HG03196 (cell line): ENCODE results near the gene LINC01488.

Experiments
- ATAC-seq: cut with Tn5 transposase; IDR thresholded peaks from one replicate; pipeline ENCODE4 v1.9.1; 2021; ENCODE audit not compliant: unreplicated experiment

Gene LINC01488

GRCh38 chr11:69541501-69542313 lies 60.2 kb downstream of the LINC01488 start:
- ATAC-seq, result no peak

DNA sequence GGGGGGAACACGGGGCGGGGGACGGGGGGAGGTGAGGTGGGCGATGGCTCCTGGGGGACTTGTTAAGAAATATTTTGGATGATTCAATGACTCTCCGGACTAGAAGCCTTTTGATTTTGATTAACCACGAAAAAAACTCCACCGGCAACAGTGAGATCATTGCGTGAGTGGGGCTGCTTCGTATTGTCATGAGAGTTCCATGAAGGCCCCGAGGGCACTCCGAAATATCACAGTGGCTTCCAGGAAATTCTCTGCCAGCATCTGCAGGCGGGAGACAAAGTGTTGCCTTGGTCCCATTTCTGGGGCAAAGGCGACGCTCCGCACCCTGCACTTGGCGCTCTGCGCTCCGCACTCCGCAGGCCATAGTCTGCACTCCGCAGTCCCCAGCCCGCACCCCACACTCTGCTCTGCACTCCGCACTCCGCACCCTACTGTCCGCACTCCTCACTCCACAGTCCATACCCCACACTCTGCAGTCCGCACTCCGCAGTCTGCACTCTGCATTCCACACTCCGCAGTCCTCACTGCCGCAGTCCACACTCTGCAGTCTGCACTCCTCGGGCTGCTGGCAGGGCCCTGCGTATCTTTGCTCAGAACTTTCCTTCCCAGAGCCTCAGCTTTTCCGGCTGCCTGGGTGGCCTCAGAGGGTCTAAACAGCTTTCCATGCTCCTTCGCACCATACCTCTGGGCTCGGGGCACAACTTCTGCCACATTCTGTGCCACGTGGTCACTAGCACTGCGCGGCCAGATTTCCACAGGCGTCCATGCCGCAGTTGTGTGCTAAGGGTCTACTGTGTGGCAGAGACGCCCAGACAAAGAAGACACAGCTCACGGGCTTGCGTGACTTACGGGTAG lies 61.1 kb downstream of the LINC01488 start:
- no peak for ATAC-seq
